ENCODE measurements around the gene GOLGA1.

DNA sequence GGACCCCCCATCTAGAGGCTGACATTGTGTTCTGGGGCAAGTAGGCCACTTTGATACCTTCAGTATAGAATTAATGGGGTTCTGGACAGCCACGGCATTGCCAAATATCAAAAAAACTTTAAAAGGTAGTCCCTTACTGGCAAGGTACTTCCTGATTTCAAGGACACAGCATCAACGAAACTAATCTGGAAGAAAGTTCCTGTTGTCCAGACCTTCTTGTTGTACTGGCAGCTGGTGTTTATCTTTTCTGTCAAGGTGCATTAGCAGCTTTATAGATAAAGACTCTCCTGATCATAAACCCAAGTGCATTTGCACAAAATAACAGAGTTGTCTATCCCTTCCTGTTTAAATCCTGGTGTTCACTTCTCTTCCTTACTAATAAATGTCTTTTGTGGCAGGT is 23.7 kb upstream of the GOLGA1 start:
- TF ChIP-seq CHD1 (IDR thresholded peaks at IDR 0.05; ENCODE audit: low read depth, low read length), result no peak
- no peak for TF ChIP-seq POLR2AphosphoS5 (IDR thresholded peaks at IDR 0.05; ENCODE audit: low read length)
- TF ChIP-seq GABPA (IDR thresholded peaks at IDR 0.05; ENCODE audit: low read depth), result no peak
- no peak for TF ChIP-seq SIN3A (IDR thresholded peaks at IDR 0.05; ENCODE audit: low read depth, low read length)
- no peak for TF ChIP-seq HDAC2 (IDR thresholded peaks at IDR 0.05)
- TF ChIP-seq POLR2A (IDR thresholded peaks at IDR 0.05; ENCODE audit: low read depth, low read length), result no peak
- no peak for TF ChIP-seq CREB1 (IDR thresholded peaks at IDR 0.05; ENCODE audit: low read depth)
- TF ChIP-seq, protein P1, sequence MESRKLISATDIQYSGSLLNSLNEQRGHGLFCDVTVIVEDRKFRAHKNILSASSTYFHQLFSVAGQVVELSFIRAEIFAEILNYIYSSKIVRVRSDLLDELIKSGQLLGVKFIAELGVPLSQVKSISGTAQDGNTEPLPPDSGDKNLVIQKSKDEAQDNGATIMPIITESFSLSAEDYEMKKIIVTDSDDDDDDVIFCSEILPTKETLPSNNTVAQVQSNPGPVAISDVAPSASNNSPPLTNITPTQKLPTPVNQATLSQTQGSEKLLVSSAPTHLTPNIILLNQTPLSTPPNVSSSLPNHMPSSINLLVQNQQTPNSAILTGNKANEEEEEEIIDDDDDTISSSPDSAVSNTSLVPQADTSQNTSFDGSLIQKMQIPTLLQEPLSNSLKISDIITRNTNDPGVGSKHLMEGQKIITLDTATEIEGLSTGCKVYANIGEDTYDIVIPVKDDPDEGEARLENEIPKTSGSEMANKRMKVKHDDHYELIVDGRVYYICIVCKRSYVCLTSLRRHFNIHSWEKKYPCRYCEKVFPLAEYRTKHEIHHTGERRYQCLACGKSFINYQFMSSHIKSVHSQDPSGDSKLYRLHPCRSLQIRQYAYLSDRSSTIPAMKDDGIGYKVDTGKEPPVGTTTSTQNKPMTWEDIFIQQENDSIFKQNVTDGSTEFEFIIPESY (IDR thresholded peaks at IDR 0.05), result no peak
- TF ChIP-seq RFX5 (IDR thresholded peaks at IDR 0.05; ENCODE audit: low read depth, low read length), result no peak
